Right cardiac atrium (tissue), 5 donors: ENCODE measurements around the gene FAIM2. TPM values are rescaled to one million over a fixed set of nuclear protein-coding genes. Genes with fewer than 3 reads are reported as not detected.

Source experiments
- ATAC-seq, 2 donors: fragments of 200-7000 bp; cut with Tn5 transposase; one replicate each; pipeline versions ENCODE4 v1.8.0 to v1.9.1; 2020; ENCODE audit warnings: moderate library complexity in 2 of 2, mild to moderate bottlenecking in 1 of 2
- DNase-seq, 3 donors: peaks; one replicate each; pipeline ENCODE4 v3.0.0-alpha.2; 2020
- H3K27ac ChIP-seq: one replicate; pipeline ENCODE4 v1.5.1; 2013; ENCODE audit warnings: mild to moderate bottlenecking, low read length, control low read depth, moderate library complexity
- H3K27me3 ChIP-seq: one replicate; pipeline ENCODE4 v1.6.1; 2013; ENCODE audit not compliant: control insufficient read depth, insufficient read depth
- H3K4me1 ChIP-seq: one replicate; pipeline ENCODE4 v1.6.1; 2013; ENCODE audit warnings: low read length; ENCODE audit not compliant: control insufficient read depth, insufficient read depth
- H3K4me3 ChIP-seq: one replicate; pipeline ENCODE4 v1.5.1; 2013; ENCODE audit warnings: low read length, control low read depth
- H3K9me3 ChIP-seq: one replicate; pipeline ENCODE4 v1.6.1; 2013; ENCODE audit warnings: low read length; ENCODE audit not compliant: control insufficient read depth
- WGBS: extraction: QIAGEN DNeasy Blood & Tissue Kit; methylation state at CpG from one replicate; pipeline ENCODE4 v1.1.7; 2013; 5-methylcytosine and 5-hydroxymethylcytosine counted together
- intact Hi-C, 4 donors: fragments of 100-400 bp; cut with DNase I; formaldehyde crosslinking; loops; one replicate each; pipeline versions ENCODE4 v1.11.0 to v1.14.0; 2022 to 2023
- polyA plus RNA-seq: library from polyadenylated mRNA; stranded (reverse); fragments of 200-250 nt; gene quantifications from one replicate; pipeline ENCODE4 v1.2.3, GENCODE V29; 2013
- total RNA-seq, 4 donors: library from RNA; stranded (reverse); fragmentation: NEBNext Ultra II Directional; extraction: Animal tissue kit (Norgen Biotek cat#: 25700); gene quantifications; one replicate each; pipeline ENCODE4 v1.2.1, GENCODE V29; 2021
- donor health status: healthy with polysubstance abuse.
- donor health status: DM: no; HTN: yes; CAD: no.
- donor health status: DM: no; HTN: no; CAD: no.
- donor health status: DM: no; HTN: yes; CAD: no; lungs with severe emphysema.
- donor health status: DM: yes; HTN: yes; CAD: no.

The FAIM2 gene
- total and polyA plus RNA-seq, 5 donors = 10.4 to 37.4 (median 23.7) TPM

GRCh38 chr12:49819786-49820185 is 83.9 kb downstream of the FAIM2 start:
- peak in 1 of 2 donors; percentile 17 for ATAC-seq
- no peaks in the 10 kb centered on the region for H3K9me3 ChIP-seq
- 51% methylated on average over 2 of the region's 2 CpGs for WGBS
- peaks cover 23% of the 10 kb centered on the region for H3K4me1 ChIP-seq
- H3K4me3 ChIP-seq = no peak overlapping the region
- H3K27ac ChIP-seq = peak overlapping the region; percentile 66
- DNase-seq = no peak
- intact Hi-C loops = no loop called here
- H3K27me3 ChIP-seq = no peaks in the 10 kb centered on the region

GRCh38 chr12:49818241-49818895 is 85.3 kb downstream of the FAIM2 start:
- no peaks in the 10 kb centered on the region for H3K9me3 ChIP-seq
- no peak overlapping the region for H3K4me3 ChIP-seq
- no peak overlapping the region for H3K27ac ChIP-seq
- H3K27me3 ChIP-seq = no peaks in the 10 kb centered on the region
- intact Hi-C loops = no loop called here
- WGBS = 76% methylated on average over 7 of the region's 7 CpGs
- H3K4me1 ChIP-seq = peaks cover 16% of the 10 kb centered on the region
- no peak for ATAC-seq
- DNase-seq = no peak

Other genes with a start within 250 kb of the FAIM2 start
- gene FMNL3, start 196.5 kb downstream of the FAIM2 start, total RNA-seq = 10 to 100 TPM; 11.7 to 19.0 (median 11.9) TPM
- 7.0 TPM for gene FMNL3, start 196.5 kb downstream of the FAIM2 start, polyA plus RNA-seq
- gene TMBIM6, start 162.3 kb downstream of the FAIM2 start, total RNA-seq = 100 to 1,000 TPM; 216 to 254 (median 247) TPM
- 159 TPM for gene TMBIM6, start 162.3 kb downstream of the FAIM2 start, polyA plus RNA-seq
- gene NCKAP5L, start 75.5 kb downstream of the FAIM2 start, total RNA-seq = 10 to 100 TPM; 20.3 to 23.2 (median 21.1) TPM
- 18.1 TPM for gene NCKAP5L, start 75.5 kb downstream of the FAIM2 start, polyA plus RNA-seq
- gene BCDIN3D, start 60.8 kb downstream of the FAIM2 start, total RNA-seq = 1 to 10 TPM; 2.9 to 3.6 (median 3.2) TPM
- gene BCDIN3D, start 60.8 kb downstream of the FAIM2 start, polyA plus RNA-seq = 2.2 TPM
- 1 to 10 TPM in 1 of 4 donors, under 1 TPM in 3; 0.17 to 1.1 (median 0.52) TPM for gene AQP2, start 46.8 kb upstream of the FAIM2 start, total RNA-seq
- 0.77 TPM for gene AQP2, start 46.8 kb upstream of the FAIM2 start, polyA plus RNA-seq
- gene AQP5, start 58.0 kb upstream of the FAIM2 start, total RNA-seq = 1 to 10 TPM; 2.0 to 7.0 (median 2.8) TPM
- gene AQP5, start 58.0 kb upstream of the FAIM2 start, polyA plus RNA-seq = 6.7 TPM
- gene AQP6, start 69.0 kb upstream of the FAIM2 start, total RNA-seq = under 1 TPM in 3 of 4 donors, not detected in 1; 0.15 to 0.25 (median 0.17) TPM
- 0.32 TPM for gene AQP6, start 69.0 kb upstream of the FAIM2 start, polyA plus RNA-seq
- gene RACGAP1, start 121.6 kb upstream of the FAIM2 start, total RNA-seq = 1 to 10 TPM; 3.2 to 8.2 (median 6.3) TPM
- gene RACGAP1, start 121.6 kb upstream of the FAIM2 start, polyA plus RNA-seq = 1.5 TPM
- gene ASIC1, start 153.7 kb upstream of the FAIM2 start, total RNA-seq = 1 to 10 TPM; 1.3 to 4.5 (median 3.2) TPM
- 2.0 TPM for gene ASIC1, start 153.7 kb upstream of the FAIM2 start, polyA plus RNA-seq
- 10 to 100 TPM; 15.8 to 24.5 (median 19.7) TPM for gene SMARCD1, start 181.4 kb upstream of the FAIM2 start, total RNA-seq
- gene SMARCD1, start 181.4 kb upstream of the FAIM2 start, polyA plus RNA-seq = 11.6 TPM
- gene GPD1, start 200.1 kb upstream of the FAIM2 start, total RNA-seq = 10 to 100 TPM in 2 of 4 donors, 1 to 10 TPM in 2; 4.1 to 18.4 (median 9.6) TPM
- 24.6 TPM for gene GPD1, start 200.1 kb upstream of the FAIM2 start, polyA plus RNA-seq
- gene COX14, start 208.3 kb upstream of the FAIM2 start, total RNA-seq = 100 to 1,000 TPM; 141 to 203 (median 167) TPM
- gene COX14, start 208.3 kb upstream of the FAIM2 start, polyA plus RNA-seq = 258 TPM